Measurements from ENCODE around the gene BRD7. TPM values are rescaled to one million over a fixed set of nuclear protein-coding genes. Genes with fewer than 3 reads are reported as not detected.

The BRD7 gene
- total RNA-seq, 4 donors from 2014 or later, result 29.9 to 58.0 (median 38.5) TPM

- H3K9me3 ChIP-seq, result no peaks in the 10 kb centered on the region
- H3K27ac ChIP-seq, result peak overlapping the region in 2 of 4 donors; percentile 39 to 47
- no peaks in the 10 kb centered on the region for H3K36me3 ChIP-seq
- DNase-seq, result no peak
- H3K4me1 ChIP-seq, result peaks cover 6 to 21% (median 14%) of the 10 kb centered on the region in 4 donors
- no peak overlapping the region for H3K4me3 ChIP-seq
- intact Hi-C loops (cut with DNase I; ENCODE audit: low total_unique reads) (no loop called here), in situ Hi-C loops (cut with MboI; ENCODE audit: low pct_ligation_motif_present in 1 of 4, low pct_unique_long_range_greater_than_20kb in 1 of 4, low sequenced_read_pairs in 3 of 4) (no loop called here)
- TF ChIP-seq CTCF (IDR thresholded peaks at IDR 0.05) (no peak), EP300 (IDR thresholded peaks at IDR 0.05; ENCODE audit: low read depth) (no peak), POLR2AphosphoS5 (IDR thresholded peaks at IDR 0.05) (no peak), POLR2A (IDR thresholded peaks at IDR 0.05) (no peak)
- 94% methylated on average over 11 of the region's 11 CpGs; no CpG with 5 or more reads in 1 of the 2 donors for WGBS, 2 donors (ENCODE audit: low coverage in 1 of 2)
- H3K27me3 ChIP-seq, result no peaks in the 10 kb centered on the region
Observed at GRCh38 chr16:50303041-50303604, 65.7 kb downstream of the BRD7 start.

- in situ Hi-C loops (cut with MboI; ENCODE audit: low pct_ligation_motif_present in 1 of 4, low pct_unique_long_range_greater_than_20kb in 1 of 4, low sequenced_read_pairs in 3 of 4), result no loop called here
- Histone ChIP-seq H3K4me1 (peaks cover 6 to 21% (median 14%) of the 10 kb centered on the region in 4 donors), H3K36me3 (no peaks in the 10 kb centered on the region), H3K4me3 (no peak overlapping the region), H3K9me3 (no peaks in the 10 kb centered on the region), H3K27ac (peak overlapping the region in 1 of 4 donors; percentile 47), H3K27me3 (no peaks in the 10 kb centered on the region)
- WGBS, 2 donors (ENCODE audit: low coverage in 1 of 2), result 66% methylated on average over 14 of the region's 15 CpGs; no CpG with 5 or more reads in 1 of the 2 donors
- DNase-seq, result no peak
- intact Hi-C loops (cut with DNase I; ENCODE audit: low total_unique reads), result no loop called here
- TF ChIP-seq CTCF (IDR thresholded peaks at IDR 0.05) (no peak), POLR2A (IDR thresholded peaks at IDR 0.05) (no peak), POLR2AphosphoS5 (IDR thresholded peaks at IDR 0.05) (no peak), EP300 (IDR thresholded peaks at IDR 0.05; ENCODE audit: low read depth) (no peak)
Observed at GRCh38 chr16:50302472-50303005, 66.2 kb downstream of the BRD7 start.

- Histone ChIP-seq H3K36me3 (no peaks in the 10 kb centered on the region), H3K4me1 (peaks cover 6 to 21% (median 14%) of the 10 kb centered on the region in 4 donors), H3K27me3 (no peaks in the 10 kb centered on the region), H3K4me3 (no peak overlapping the region), H3K27ac (peak overlapping the region; percentile 29 to 52 (median 49)), H3K9me3 (no peaks in the 10 kb centered on the region)
- in situ Hi-C loops (cut with MboI; ENCODE audit: low pct_ligation_motif_present in 1 of 4, low pct_unique_long_range_greater_than_20kb in 1 of 4, low sequenced_read_pairs in 3 of 4), result no loop called here
- DNase-seq, result no peak
- TF ChIP-seq POLR2AphosphoS5 (IDR thresholded peaks at IDR 0.05) (no peak), CTCF (IDR thresholded peaks at IDR 0.05) (no peak), EP300 (IDR thresholded peaks at IDR 0.05; ENCODE audit: low read depth) (no peak), POLR2A (IDR thresholded peaks at IDR 0.05) (no peak)
- 70% methylated on average over 20 of the region's 21 CpGs; no CpG with 5 or more reads in 1 of the 2 donors for WGBS, 2 donors (ENCODE audit: low coverage in 1 of 2)
- intact Hi-C loops (cut with DNase I; ENCODE audit: low total_unique reads), result no loop called here
Observed at GRCh38 chr16:50301626-50302471, 66.9 kb downstream of the BRD7 start.

- Histone ChIP-seq H3K9me3 (no peaks in the 10 kb centered on the region), H3K27ac (peak overlapping the region; percentile 29 to 52 (median 49))
- no peak for DNase-seq
Observed at GRCh38 chr16:50300942-50301625, 67.7 kb downstream of the BRD7 start.

More at GRCh38 chr16:50300942-50301625, 67.7 kb downstream of the BRD7 start:
- no peaks in the 10 kb centered on the region for H3K36me3 ChIP-seq
- peaks cover 6 to 21% (median 14%) of the 10 kb centered on the region in 4 donors for H3K4me1 ChIP-seq
- in situ Hi-C loops (cut with MboI; ENCODE audit: low pct_ligation_motif_present in 1 of 4, low pct_unique_long_range_greater_than_20kb in 1 of 4, low sequenced_read_pairs in 3 of 4), result no loop called here
- WGBS, 2 donors (ENCODE audit: low coverage in 1 of 2), result 90% methylated on average over 23 of the region's 23 CpGs; no CpG with 5 or more reads in 1 of the 2 donors
- intact Hi-C loops (cut with DNase I; ENCODE audit: low total_unique reads), result no loop called here
- TF ChIP-seq POLR2A (IDR thresholded peaks at IDR 0.05) (no peak), CTCF (IDR thresholded peaks at IDR 0.05) (no peak), EP300 (IDR thresholded peaks at IDR 0.05; ENCODE audit: low read depth) (no peak), POLR2AphosphoS5 (IDR thresholded peaks at IDR 0.05) (no peak)
- no peak overlapping the region for H3K4me3 ChIP-seq
- H3K27me3 ChIP-seq, result no peaks in the 10 kb centered on the region

Measured in transverse colon (tissue), 4 donors.